ENCODE results near the gene HPSE2.
"Not testable (repeated sequence)": the region's sequence is repeated elsewhere in the genome, so short reads cannot be mapped to it uniquely, and the experiment has no call there.

The HPSE2 gene

DNA sequence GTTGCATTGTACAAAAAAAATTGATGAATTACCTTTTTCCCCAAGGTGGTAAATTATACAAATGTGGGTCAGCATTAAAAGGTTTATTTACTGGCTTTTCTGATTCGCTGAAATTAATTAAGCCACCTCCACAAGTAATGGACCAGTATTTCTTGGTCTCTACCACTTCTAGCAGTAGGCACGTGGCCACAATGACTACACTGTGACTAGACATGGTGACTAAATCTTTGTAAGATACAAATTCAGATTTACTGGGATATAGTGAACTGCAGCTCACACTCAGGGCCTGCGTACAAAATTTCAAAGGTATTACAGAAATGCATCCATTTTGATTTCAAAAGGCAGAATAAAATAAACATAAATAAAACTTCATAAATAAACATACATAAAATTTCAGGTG lies 10.9 kb downstream of the HPSE2 start:
- Mint-ChIP-seq H3K36me3 (ENCODE audit: low read depth) (no peaks in the 10 kb centered on the region), H3K4me1 (ENCODE audit: low read depth) (no peaks in the 10 kb centered on the region), H3K27ac (no peak overlapping the region), H3K4me3 (no peak overlapping the region), H3K9me3 (no peaks in the 10 kb centered on the region), H3K27me3 (ENCODE audit: low read depth) (peaks cover 25% of the 10 kb centered on the region)

DNA sequence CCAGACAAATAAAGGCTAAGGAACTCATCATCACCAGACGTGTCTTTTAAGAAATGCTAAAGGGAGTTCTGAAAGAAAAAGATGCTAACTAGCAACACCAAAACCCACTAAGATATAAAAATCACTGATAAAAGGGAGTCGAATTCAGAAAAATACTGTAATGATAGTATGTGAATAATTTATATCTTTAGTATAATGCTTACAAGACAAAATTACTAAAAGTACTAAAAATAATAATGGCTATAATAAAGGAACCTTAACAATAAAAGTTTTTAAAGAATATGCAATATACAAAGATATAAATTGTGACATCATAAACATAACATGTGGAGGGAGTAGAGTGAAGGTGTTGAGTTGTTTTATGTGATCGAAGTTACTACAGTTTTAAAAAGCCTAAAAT lies 28.3 kb downstream of the HPSE2 start:
- H3K36me3 Mint-ChIP-seq (ENCODE audit: low read depth): no peaks in the 10 kb centered on the region
- no peaks in the 10 kb centered on the region for H3K9me3 Mint-ChIP-seq
- H3K4me1 Mint-ChIP-seq (ENCODE audit: low read depth): no peaks in the 10 kb centered on the region
- H3K27ac Mint-ChIP-seq: no peak overlapping the region
- no peaks in the 10 kb centered on the region for H3K27me3 Mint-ChIP-seq (ENCODE audit: low read depth)
- no peak overlapping the region for H3K4me3 Mint-ChIP-seq

DNA sequence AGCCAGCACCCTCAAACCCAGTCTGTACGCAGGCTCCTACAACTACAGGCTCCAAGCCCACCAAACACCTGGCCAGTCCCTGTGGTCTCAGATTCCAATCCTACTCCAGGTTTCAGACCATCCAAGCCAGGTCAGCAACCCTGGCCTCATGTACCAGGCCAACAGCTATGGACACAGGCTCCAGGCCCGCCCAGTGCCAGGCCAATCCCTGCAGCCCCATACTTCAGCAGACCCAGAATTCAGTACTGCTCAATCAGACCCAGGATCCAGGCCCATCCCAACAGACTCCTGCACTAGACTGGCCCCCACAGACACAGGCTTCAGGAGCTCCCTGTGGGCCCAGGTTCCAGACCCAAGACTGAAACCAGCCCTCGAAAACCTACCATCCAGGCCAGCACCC lies 32.3 kb downstream of the HPSE2 start:
- H3K27me3 Mint-ChIP-seq (ENCODE audit: low read depth): no peaks in the 10 kb centered on the region
- no peaks in the 10 kb centered on the region for H3K36me3 Mint-ChIP-seq (ENCODE audit: low read depth)
- H3K9me3 Mint-ChIP-seq: no peaks in the 10 kb centered on the region
- no peaks in the 10 kb centered on the region for H3K4me1 Mint-ChIP-seq (ENCODE audit: low read depth)
- H3K27ac Mint-ChIP-seq: no peak overlapping the region
- H3K4me3 Mint-ChIP-seq: no peak overlapping the region

DNA sequence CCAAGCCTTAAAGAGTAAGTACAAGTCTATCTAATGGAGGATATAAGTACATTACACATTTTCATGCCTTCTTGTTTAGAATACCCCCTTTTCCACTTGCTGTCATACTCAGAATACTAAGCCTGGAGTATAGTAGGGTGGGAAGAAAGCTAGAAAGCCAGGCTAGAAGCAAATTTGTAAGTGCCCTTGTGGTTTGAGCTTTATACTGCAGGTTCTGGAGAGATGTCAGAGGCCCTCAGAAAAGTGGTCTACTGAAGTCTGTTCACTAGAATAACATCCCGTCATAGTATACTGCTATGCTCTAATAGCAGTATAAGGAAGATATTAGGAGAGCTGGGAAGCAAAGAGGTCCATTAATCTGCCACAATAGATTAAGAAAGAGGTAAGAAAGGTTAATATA lies 62.7 kb downstream of the HPSE2 start:
- H3K9me3 Mint-ChIP-seq: no peaks in the 10 kb centered on the region
- H3K27me3 Mint-ChIP-seq (ENCODE audit: low read depth): peaks cover 3% of the 10 kb centered on the region
- H3K27ac Mint-ChIP-seq: no peak overlapping the region
- no peak overlapping the region for H3K4me3 Mint-ChIP-seq
- H3K4me1 Mint-ChIP-seq (ENCODE audit: low read depth): no peaks in the 10 kb centered on the region
- H3K36me3 Mint-ChIP-seq (ENCODE audit: low read depth): no peaks in the 10 kb centered on the region

DNA sequence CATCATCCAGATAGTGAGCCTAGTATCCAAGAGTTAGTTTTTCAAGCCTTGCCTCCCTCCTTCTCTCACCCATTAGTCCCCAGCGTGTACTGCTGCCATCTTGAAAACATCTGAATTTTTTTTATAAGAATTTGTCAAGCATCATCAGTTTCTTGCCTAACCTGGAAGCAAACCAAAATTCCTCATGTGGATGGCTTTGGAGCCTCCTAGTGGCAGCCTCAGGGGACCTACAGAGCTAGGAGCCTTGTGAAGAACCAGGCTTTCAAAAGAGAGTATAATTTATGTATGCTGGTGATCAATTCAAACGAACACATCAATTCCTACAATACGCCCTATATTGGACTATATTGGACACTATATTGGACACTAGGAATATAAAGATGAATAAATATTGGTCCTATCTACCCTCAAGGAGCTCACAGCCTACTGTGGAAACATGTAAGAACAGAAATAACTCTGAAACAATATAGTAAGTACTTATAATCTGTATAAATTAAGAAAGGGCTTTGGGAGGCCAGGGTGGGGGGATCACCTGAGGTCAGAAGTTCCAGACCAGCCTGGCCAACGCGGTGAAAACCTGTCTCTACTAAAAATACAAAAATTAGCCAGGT lies 63.4 kb downstream of the HPSE2 start:
- Mint-ChIP-seq H3K27ac (no peak overlapping the region), H3K4me3 (no peak overlapping the region), H3K27me3 (ENCODE audit: low read depth) (peaks cover 3% of the 10 kb centered on the region), H3K4me1 (ENCODE audit: low read depth) (no peaks in the 10 kb centered on the region), H3K36me3 (ENCODE audit: low read depth) (no peaks in the 10 kb centered on the region), H3K9me3 (no peaks in the 10 kb centered on the region)

DNA sequence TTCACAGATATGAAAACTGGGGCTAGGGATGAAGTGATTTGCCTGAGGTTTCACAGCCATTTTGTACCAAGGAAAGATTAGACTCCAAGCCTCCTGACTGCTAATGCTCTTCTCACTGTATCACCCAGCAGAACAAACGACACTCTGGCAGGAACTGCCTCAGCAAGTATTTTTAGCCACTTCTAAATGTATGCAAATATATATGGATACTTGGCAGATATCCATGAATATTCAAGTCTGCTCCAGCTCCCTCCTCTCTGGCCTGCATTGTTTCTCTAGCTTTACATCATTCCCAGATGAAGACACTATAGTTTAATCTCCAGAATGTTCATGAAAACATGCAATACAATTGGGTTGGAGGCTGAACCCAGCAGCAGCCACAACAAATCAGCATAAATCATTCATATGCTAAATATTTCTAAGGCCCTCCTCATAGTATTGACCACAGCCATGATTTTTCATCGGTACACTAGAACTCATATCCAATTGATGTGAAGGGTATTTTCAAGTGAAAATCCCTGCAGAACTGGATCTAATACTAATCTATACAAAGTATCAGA lies 65.5 kb downstream of the HPSE2 start:
- no peak overlapping the region for H3K27ac Mint-ChIP-seq
- H3K4me3 Mint-ChIP-seq: no peak overlapping the region
- H3K4me1 Mint-ChIP-seq (ENCODE audit: low read depth): no peaks in the 10 kb centered on the region
- no peaks in the 10 kb centered on the region for H3K9me3 Mint-ChIP-seq
- H3K36me3 Mint-ChIP-seq (ENCODE audit: low read depth): no peaks in the 10 kb centered on the region
- H3K27me3 Mint-ChIP-seq (ENCODE audit: low read depth): no peaks in the 10 kb centered on the region

DNA sequence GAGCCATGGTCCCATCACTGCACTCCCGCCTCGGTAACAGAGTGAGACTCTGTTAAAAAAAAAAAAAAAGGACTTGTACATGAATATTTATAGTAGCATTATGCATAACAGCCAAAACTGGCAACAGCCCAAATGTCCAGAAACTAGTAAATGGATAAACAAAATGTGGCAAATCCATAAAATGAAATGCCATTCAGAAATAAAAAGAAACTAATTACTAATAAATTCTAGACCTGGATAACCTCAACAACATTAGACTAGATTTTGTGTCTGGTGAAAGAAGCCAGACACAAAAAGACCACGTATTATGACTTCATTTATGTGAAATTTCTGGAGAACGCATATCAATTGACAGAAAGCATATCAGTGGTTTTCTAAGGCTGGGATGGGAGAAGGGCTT lies 74.5 kb downstream of the HPSE2 start:
- Mint-ChIP-seq H3K9me3 (no peaks in the 10 kb centered on the region), H3K27me3 (ENCODE audit: low read depth) (no peaks in the 10 kb centered on the region), H3K36me3 (ENCODE audit: low read depth) (no peaks in the 10 kb centered on the region), H3K27ac (no peak overlapping the region), H3K4me1 (ENCODE audit: low read depth) (no peaks in the 10 kb centered on the region), H3K4me3 (no peak overlapping the region)

DNA sequence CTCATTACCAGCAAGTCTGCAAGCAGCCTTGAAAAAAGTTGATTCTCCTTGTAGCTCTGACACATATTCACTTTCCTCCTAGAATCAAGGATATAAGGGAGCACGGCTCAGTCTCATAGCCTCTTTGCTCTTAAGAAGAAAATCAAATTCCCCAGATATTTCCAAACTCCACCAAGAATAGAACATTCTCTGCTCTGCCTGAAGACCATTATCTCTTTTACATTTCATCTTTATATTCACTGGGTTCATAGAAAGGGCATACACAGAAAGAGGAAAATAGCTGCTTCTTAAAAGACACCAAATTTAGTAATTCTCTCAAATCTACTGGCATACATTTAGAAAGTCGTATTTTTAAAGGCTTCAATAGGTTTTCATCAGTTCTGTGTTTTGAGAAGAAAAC lies 92.0 kb downstream of the HPSE2 start:
- H3K9me3 Mint-ChIP-seq: no peaks in the 10 kb centered on the region
- no peaks in the 10 kb centered on the region for H3K36me3 Mint-ChIP-seq (ENCODE audit: low read depth)
- H3K27ac Mint-ChIP-seq: no peak overlapping the region
- no peaks in the 10 kb centered on the region for H3K4me1 Mint-ChIP-seq (ENCODE audit: low read depth)
- H3K4me3 Mint-ChIP-seq: no peak overlapping the region
- no peaks in the 10 kb centered on the region for H3K27me3 Mint-ChIP-seq (ENCODE audit: low read depth)

DNA sequence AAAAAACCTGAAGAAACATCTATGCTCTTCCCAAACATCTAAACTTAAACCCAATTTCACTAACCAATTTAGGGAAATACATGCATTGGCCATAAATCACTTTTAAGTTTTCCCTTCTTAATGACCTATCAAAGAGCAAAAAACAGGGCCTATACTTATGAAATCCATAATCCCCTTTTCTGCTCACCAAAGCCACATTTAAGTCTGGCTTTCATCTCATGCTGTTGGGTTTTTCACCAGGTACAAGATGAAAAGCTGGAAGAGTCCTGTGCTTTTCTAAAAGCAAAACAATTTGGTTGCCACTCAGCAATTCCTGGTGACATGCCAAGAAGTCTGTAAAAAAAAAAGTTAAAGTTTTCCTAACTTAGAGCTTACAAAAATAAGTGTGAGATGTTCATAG lies 92.6 kb downstream of the HPSE2 start:
- no peaks in the 10 kb centered on the region for H3K36me3 Mint-ChIP-seq (ENCODE audit: low read depth)
- H3K4me1 Mint-ChIP-seq (ENCODE audit: low read depth): no peaks in the 10 kb centered on the region
- no peak overlapping the region for H3K27ac Mint-ChIP-seq
- H3K4me3 Mint-ChIP-seq: no peak overlapping the region
- H3K27me3 Mint-ChIP-seq (ENCODE audit: low read depth): no peaks in the 10 kb centered on the region
- H3K9me3 Mint-ChIP-seq: no peaks in the 10 kb centered on the region

DNA sequence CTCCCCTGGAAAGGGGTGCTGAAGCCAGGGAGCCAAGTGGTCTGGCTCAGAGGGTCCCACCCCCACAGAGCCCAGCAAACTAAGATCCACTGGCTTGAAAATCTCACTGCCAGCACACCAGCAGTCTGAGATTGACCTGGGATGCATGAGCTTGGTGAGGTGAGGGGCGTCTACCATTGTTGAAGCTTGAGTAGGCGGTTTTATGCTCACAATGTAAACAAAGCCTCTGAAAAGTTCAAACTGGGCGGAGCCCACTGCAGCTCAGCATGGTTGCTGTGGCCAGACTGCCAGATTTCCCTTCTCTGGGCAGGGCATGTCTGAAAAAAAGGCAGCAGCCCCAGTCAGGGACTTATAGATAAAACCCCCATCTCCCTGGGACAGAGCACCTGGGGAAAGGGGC lies 102.8 kb downstream of the HPSE2 start:
- not testable (repeated sequence) for H3K4me1 Mint-ChIP-seq (ENCODE audit: low read depth); H3K27ac Mint-ChIP-seq; H3K27me3 Mint-ChIP-seq (ENCODE audit: low read depth); H3K9me3 Mint-ChIP-seq; H3K4me3 Mint-ChIP-seq; H3K36me3 Mint-ChIP-seq (ENCODE audit: low read depth)

DNA sequence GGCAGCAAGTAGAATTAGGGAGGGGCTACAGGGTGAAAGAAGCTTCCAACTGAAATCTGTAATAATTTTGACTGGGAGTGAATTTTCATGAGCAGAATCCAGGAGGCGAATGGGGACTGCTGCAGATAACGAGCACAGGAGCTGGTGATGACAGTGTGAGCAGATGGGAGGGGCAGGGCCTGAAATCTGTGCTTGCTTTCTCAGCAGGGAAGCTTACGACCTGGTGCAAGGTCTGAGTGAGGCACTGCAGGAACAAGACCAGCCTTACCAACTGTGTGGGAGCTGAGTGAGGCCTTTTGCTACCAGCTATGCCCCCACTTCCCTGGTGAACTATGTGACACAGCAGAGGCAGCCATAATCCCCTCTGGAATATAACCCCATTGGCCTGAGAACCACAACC lies 109.8 kb downstream of the HPSE2 start:
- no peaks in the 10 kb centered on the region for H3K27me3 Mint-ChIP-seq (ENCODE audit: low read depth)
- no peaks in the 10 kb centered on the region for H3K4me1 Mint-ChIP-seq (ENCODE audit: low read depth)
- H3K36me3 Mint-ChIP-seq (ENCODE audit: low read depth): no peaks in the 10 kb centered on the region
- H3K4me3 Mint-ChIP-seq: no peak overlapping the region
- H3K27ac Mint-ChIP-seq: no peak overlapping the region
- H3K9me3 Mint-ChIP-seq: peaks cover 10% of the 10 kb centered on the region

DNA sequence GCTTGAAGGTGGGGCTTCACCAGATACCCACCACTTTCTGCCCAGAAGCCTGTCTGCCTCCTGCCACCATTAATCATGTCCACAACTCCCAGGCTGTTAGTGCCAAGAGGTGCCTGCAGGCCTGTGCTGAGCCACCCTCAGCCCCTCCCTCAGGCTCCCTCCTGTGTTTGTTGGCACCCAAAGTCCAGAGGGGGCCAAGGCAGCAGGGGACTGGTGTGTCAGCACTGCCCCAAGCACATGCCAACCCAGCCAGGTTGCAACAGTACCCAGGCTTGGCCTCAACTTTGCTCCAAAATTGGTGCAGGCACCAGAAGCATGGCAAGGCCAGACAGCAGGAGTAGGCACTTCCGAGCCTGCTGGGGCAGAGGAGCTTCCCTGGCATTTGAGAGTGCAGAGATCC lies 111.3 kb downstream of the HPSE2 start:
- Mint-ChIP-seq H3K4me1 (ENCODE audit: low read depth) (no peaks in the 10 kb centered on the region), H3K27ac (no peak overlapping the region), H3K4me3 (no peak overlapping the region), H3K27me3 (ENCODE audit: low read depth) (no peaks in the 10 kb centered on the region), H3K9me3 (peaks cover 10% of the 10 kb centered on the region), H3K36me3 (ENCODE audit: low read depth) (no peaks in the 10 kb centered on the region)

DNA sequence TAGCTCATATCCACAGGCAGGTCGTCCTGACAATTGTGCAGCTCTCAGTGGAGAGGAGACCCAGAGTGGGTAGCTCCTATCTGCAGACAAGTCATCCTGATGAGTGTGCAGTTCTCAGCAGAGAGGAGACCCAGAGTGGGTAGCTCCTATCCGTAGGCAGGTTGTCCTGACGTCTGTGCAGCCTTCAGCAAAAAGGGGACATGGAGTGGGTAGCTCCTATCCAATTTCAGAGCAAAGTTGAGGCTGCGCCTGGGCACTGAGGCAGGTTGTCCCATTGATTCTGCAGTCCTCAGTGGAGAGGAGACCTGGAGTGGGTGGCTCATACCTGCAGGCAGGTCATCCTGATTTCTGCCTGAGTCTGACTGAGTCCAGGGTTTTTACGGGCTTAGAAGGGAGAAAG lies 111.8 kb downstream of the HPSE2 start:
- Mint-ChIP-seq H3K27ac (no peak overlapping the region), H3K4me1 (ENCODE audit: low read depth) (no peaks in the 10 kb centered on the region), H3K36me3 (ENCODE audit: low read depth) (no peaks in the 10 kb centered on the region), H3K27me3 (ENCODE audit: low read depth) (no peaks in the 10 kb centered on the region), H3K9me3 (peaks cover 10% of the 10 kb centered on the region), H3K4me3 (no peak overlapping the region)

DNA sequence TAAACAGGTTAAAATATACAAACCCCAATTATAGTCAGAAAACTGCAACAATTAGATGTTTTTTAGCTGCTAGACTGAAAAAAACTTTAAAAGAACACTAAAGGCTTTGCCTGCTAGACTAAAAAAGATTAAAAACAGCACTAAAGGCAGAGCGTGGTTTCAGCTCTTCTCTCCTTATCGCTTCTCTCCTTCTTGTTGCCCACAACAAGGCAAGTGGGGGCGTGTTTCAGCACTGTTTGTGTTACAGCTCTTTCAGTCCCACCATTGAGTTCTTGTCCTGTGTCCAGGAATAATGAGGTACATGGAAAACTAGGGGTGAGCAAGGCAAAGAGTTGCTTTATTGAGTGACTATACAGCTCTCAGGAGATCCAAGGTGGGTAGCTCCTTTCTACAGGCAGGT lies 112.3 kb downstream of the HPSE2 start:
- Mint-ChIP-seq H3K36me3 (ENCODE audit: low read depth) (no peaks in the 10 kb centered on the region), H3K9me3 (peaks cover 10% of the 10 kb centered on the region), H3K4me3 (no peak overlapping the region), H3K27ac (no peak overlapping the region), H3K27me3 (ENCODE audit: low read depth) (no peaks in the 10 kb centered on the region), H3K4me1 (ENCODE audit: low read depth) (no peaks in the 10 kb centered on the region)

DNA sequence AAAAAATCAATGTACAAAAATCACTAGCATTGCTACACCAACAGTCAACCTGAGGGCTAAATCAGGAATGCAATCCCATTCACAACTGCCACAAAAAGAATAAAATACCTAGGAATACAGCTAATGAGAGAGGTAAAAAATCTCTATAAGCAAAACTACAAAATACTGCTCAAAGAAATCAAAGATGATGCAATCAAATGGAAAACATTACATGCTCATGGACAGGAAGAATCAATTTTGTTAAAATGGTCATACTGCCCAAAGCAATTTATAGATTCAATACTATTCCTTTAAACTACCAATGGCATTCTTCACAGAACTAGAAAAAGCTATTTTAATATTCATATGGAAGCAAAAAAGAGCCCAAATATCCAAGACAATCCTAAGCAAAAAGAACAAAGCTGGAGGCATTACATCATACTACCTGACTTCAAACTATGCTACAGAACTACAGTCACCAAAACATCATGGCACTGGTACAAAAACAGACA lies 116.3 kb downstream of the HPSE2 start:
- H3K27ac Mint-ChIP-seq: no peak overlapping the region
- no peaks in the 10 kb centered on the region for H3K36me3 Mint-ChIP-seq (ENCODE audit: low read depth)
- no peaks in the 10 kb centered on the region for H3K4me1 Mint-ChIP-seq (ENCODE audit: low read depth)
- no peak overlapping the region for H3K4me3 Mint-ChIP-seq
- H3K9me3 Mint-ChIP-seq: no peaks in the 10 kb centered on the region
- H3K27me3 Mint-ChIP-seq (ENCODE audit: low read depth): no peaks in the 10 kb centered on the region

DNA sequence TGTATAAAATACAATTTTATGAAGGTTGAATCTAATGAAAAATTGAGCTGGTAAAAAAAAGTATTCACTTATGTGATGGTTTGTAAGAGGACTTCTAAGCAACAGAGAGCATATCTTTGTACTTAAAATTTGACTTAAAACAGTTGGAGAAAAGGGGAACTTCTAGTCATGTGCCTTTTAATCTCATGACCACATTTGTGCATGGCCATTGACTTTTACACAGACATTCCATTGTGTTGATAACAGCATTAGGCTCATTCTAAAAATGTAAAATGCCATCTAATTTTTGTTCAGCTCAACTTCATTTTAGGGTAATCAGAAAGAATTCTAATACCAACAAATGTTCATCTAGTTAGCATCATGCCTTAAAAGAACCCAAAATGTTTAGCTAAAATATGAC lies 119.9 kb downstream of the HPSE2 start:
- H3K27ac Mint-ChIP-seq: no peak overlapping the region
- H3K36me3 Mint-ChIP-seq (ENCODE audit: low read depth): no peaks in the 10 kb centered on the region
- H3K4me1 Mint-ChIP-seq (ENCODE audit: low read depth): no peaks in the 10 kb centered on the region
- no peaks in the 10 kb centered on the region for H3K9me3 Mint-ChIP-seq
- H3K4me3 Mint-ChIP-seq: no peak overlapping the region
- H3K27me3 Mint-ChIP-seq (ENCODE audit: low read depth): no peaks in the 10 kb centered on the region

All from T-helper 1 cell treated with Interleukin-12 subunit alpha and Interleukin-12 subunit beta and Interleukin-4 antibody, amounts not matched to agents 30 μg/mL and 1 μg/mL, for 36 hours (primary cell).